ENCODE data around the gene PIGU.

PIGU gene

DNA sequence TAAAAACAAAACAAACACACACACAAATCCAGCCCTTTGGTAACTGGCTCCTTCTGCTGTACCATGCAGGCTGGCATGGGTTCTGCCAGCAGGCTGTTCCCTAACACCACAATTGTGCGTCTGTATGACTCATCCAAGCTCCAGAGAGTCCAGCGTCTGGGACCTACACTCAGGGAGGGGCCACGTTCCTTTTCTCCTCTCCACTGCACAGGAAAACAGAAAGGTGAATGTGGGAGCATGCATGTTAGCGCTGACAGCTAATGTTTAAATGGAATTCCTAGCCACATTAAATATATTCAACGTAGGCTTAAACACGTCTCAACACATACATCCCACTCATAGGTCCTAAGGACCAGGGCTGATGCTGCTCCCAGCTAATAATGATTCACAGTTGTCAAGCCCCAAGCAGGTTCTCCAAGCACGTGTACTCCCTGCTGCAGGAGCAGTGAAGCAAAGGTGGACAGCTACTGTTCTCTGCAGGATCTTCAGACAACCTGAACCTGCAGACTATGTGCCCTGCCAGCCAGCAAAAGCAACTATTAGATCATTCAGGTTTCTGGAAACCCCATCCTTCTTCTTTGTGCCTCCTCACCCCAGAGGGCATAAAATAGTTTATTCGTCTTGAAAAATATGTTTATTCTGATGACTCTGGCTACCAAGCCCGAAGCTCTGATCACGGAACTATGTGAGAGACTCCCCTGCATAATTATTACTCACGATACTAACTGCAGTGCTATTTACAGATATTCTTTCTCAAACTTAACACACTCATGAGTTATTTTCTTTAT, 97.5 kb downstream of the PIGU start:
- DNase-seq (ENCODE audit: low read depth in 3 of 3): no peak

DNA sequence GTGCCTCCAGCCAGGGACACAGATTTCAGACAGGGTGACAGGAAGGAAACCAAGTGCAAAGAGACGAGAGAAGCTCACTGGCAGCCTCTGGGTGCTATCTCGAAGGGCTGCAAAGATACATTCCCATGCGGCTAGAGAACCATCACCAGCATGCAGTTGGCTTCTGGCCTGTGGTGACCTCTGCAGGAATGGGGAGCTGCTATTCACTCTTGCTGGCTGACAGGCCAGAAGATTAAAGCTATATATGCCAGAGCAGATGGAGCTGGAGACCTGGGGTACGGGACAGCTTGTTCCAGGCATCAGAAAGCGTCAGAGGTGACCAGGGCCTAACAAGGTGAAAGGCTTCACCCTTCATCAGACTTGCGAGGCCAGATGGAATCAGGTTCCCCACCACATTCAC, 98.4 kb downstream of the PIGU start:
- no peak for DNase-seq (ENCODE audit: low read depth in 3 of 3)

DNA sequence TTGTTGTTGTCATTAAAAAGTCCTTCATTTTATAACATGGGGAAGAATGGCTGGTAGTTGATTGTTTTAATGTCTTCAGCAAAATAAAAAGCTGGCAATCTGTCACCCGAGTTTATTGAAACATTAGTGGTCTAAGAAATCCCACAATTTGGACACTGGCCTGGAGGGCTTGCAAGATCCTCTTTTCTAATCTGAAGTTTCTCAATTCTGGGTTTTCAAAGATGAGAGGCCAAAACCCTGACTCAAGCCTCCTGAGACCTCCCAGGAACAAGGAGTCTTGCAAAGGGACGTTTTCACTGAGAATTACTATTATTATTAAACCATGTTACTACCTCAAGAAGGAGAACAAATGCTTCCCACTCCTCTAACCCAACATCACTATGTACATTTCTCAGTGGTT, 98.9 kb downstream of the PIGU start:
- DNase-seq (ENCODE audit: low read depth in 3 of 3): no peak

DNA sequence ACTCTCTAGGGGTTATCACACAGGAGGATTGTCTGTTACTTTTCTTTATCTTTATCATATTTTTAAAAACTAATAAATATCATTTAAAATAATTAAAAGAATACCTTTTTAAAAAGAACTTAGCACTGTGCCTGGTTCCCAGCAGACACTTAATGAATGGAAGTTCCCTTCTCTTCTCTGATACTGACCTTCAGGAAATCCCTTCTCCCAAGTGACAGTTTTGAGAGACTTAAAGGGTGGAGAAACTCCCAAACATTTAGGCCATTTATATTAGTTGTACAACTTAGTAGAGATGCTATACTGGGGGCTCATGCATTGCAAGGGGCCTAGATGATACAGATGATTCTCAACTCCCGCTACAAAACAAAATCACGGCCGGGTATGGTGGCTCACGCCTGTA, 99.8 kb downstream of the PIGU start:
- DNase-seq (ENCODE audit: low read depth in 3 of 3): no peak

DNA sequence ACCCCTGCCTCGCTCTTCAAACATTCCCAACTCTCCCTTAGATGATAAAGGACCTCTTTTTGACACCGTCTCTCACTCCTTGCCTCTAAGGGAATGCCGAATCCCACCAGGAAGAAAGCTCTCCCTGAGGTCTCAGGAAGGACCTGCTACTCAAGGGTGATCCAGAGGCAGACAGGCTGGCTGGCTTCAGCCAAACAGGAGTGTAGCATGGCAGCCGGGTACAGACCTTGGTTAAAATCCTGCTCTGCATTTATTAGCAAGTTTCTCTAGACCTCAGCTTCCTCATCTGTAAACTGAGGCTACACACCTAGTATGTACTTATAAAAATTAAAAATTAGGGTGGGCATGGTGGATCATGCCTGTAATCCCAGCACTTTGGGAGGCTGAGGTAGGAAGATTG, 101.1 kb downstream of the PIGU start:
- no peak for DNase-seq (ENCODE audit: low read depth in 3 of 3)

DNA sequence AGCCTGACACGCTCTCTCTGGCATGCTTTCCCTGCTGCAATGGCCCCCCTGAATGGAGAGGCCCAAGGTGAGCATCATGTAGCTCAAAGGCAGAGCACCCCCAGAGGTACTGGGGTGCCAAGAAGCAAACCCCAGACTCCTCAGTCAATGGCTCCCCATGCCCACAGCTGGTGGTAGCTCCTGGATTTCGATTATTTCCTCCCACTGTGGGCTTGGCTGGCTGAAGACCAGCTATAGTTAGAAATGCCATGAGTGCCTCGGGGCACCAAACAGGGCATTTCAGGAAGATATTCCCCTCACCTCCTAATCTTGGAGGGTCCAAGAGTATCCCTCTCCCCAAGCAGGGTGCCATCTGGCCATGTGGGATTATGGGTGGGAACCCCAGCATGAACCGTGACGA, 101.6 kb downstream of the PIGU start:
- no peak for DNase-seq (ENCODE audit: low read depth in 3 of 3)

DNA sequence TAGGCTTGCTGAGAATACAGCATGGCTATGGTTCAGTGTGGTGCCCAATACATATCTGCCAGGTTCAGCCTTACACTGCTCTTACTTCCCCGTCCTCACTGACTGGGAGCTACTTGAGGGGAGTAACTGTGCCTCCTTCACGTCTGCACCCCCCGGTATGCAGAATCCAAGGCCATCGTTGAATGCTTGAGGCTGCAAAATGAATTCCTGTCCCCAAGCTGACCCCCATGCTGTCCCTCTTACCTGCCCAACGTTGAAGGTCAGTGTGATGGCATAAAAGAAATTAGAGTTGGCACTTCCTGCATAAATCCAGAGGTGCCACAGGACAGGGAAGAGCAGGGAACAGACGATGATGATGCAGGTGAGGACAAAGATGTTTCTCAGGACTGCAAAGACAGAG, 102.0 kb downstream of the PIGU start:
- DNase-seq (ENCODE audit: low read depth in 3 of 3): no peak

DNA sequence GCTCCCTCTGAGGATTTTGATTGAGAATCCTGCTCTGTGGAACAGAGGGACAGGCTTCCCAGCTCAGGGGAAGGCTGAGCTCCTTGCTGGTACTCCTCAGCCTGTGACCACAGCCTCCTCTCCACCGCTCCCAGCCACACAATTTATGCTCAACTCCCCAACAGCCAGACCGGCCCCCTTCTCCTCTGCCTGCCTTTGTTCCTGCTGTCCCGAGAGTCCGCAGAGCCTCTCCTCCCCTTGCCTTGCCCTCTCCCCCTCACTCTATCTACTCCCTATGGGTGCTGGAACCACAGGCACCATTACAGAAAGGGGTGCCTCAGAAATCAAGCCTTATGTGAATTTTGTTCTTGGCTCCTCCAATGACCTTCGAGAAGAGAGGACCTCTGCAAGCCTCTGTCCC, 102.5 kb downstream of the PIGU start:
- no peak for DNase-seq (ENCODE audit: low read depth in 3 of 3)

DNA sequence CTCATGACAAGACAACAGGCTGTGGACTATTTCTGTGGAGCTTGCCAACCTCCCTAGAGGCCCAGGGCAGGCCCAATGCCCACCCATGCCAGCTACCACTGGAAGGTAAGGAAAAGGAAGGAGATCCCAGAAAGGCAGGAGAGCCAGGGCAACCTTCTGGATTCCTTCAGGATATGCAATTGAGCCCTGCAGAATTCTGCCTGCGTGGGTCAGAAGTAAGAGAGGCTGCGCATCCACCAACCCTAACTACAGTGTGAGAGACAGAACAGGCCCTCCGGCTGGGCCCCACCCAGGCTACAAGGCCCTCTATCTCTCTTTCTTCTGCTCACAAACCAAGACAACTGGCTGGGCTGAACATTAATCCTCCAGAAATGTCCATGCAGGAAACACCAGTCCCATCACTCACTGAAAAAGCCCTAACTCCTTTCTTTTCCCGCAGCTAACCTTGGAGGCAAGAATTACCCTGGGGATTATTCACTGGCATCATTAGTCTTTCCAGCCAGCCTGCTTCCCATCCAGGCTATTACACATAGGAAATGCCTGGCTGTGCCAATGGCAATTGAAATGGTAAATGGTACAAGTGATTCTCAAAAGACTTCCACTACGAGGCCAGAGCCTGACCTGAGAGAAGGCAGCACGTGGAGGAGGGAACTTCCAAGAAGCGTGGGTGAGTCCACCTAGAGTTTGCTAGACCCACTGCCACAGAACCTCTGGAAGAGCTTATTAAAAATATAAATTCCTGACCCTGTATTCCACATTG, 103.2 kb downstream of the PIGU start:
- no peak for DNase-seq (ENCODE audit: low read depth in 3 of 3)

DNA sequence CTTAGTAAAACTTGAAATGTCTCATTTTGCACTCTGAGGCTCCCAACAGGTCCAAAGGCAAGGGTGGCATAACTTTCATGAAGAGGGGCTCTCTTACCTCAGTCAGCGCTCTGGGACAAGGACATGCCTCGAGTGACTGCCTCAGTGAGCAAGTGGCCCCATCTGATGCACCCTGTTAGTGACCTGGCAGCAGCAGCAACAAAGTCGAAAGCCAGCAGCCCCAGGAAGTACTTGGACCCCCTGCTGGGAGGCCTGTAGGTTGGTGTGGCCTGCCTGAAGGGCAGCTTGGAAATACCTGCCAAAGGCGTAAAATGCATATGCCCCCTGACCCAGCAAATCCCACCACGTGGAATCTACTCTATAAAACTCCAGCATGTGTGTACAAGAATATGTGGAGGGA, 105.1 kb downstream of the PIGU start:
- no peak for DNase-seq (ENCODE audit: low read depth in 3 of 3)

DNA sequence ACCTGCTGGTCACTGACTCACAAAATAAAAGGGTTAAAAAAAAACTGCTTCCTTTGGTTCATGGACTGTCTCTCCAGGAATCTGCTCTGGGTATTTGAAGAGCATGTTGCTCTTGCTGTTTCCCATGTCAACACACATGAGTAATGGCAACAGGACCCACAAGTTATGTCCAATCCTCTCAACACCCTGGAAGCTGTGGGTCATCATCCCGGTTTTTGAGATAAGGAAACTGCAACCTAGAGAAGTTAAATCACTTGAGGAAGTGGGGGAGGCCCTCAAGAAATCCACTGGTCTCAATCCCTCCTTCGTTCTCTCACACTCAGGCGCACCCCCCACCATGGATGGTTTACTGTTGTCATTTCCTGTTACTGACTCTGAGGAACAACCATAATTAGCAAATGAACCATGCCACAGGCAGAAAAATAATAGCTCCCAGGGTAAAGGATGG, 106.0 kb downstream of the PIGU start:
- no peak for DNase-seq (ENCODE audit: low read depth in 3 of 3)

DNA sequence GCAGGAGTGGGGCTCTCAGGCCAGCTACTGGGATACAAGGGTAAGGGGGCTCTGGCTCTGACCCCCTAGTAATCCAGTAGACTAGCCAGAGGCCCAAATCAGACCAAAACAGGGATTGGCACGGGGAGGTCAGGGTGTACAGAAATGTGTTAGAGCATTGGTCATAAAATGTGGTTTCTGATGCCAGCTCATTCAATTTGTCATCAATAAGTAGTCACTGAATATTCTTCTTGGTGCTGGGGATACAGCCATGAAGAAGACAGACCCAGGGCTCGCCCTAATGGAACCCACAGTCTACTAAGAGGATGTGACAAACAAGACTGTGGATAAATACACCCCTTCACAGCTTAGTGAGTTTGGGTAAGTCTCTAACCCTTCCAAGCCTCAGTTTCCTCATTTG, 107.3 kb downstream of the PIGU start:
- DNase-seq (ENCODE audit: low read depth in 3 of 3): no peak

DNA sequence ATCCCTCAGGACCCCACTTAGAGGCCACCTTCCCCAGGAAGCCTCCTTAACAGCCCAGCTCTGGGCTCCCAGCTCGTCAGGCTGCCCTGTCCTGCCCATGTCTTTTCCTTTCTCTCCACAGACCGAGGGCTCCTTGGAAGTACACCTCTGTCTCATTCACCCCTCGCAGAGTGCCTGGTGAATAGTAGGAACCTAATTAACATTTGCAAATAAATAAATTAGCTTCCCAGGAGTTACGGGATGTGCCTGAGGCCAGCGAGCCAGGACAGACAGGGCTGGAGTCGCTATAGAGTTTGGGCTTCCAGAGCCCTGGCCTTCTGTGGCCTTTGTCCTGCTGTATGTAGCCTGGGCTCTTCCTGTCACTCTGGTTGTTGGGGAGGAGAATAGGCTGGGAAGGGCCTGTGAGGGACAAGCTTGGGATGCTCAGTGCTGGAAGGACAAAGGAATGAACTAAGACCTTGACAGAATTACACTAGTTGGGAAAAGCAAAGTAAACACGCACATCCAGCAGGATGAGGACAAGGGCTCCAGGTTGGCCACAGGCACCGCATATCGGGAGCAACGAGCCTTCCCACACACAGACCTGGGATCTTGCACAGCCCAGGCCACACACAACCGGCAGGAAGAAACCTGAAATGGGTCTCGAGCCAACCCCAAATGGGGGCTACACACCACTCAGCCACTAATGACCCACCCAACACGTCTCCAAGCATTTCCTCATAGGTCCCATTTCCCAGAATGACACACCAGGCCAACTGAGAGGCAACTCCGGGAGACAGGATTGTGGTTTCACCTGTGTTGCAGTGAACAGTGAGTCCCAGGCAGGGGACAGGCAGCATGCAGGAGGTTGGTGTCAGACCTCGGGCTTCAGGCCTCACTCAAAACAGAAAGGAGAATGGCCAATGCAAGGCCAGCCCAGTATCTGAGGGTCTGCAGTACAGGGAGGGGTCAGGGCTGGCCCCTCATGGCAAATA, 108.7 kb downstream of the PIGU start:
- DNase-seq (ENCODE audit: low read depth in 3 of 3): no peak

DNA sequence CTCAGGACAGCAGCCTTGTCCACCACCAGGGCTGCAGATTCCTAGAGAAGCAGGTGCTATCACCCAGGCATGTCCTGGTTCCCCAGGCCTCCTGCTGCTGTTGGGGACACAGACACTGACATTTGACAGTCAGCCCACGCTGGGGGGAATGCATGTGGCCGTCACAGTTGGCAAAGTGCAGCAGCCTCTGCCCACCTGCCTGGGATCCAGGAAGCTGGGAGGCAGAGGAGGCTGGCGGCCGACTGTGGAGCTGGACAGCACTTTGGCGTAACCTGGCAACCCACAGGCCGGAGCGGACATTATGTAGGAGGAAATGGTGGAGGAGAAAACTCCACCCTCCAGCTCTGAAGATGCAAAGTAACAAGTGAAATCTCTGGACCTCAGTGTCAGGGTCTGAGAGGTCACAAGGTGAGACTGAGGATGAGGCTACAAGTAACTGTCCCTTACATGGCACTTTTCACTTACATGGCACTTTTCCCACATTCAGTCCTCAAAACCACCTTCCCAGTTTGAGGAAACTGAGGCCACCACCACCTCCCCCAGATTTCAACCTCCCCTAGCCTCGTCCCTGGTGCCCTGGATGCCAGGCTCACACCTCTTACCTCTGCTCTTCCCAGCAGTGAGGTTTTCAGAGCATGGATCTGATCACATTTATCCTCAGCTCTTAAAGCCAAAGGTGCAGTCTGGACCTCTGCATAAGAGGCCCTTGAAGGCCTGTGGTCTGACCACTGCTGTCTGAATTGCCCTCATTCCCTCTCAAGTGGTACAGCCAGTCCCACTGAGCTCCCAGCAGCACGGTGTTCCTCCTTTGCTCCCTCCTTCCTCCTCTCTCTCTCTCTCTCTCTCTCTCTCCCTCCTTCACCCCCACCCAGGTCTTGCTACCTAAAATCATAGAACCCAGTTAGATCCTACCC, 109.7 kb downstream of the PIGU start:
- DNase-seq (ENCODE audit: low read depth in 3 of 3): no peak

DNA sequence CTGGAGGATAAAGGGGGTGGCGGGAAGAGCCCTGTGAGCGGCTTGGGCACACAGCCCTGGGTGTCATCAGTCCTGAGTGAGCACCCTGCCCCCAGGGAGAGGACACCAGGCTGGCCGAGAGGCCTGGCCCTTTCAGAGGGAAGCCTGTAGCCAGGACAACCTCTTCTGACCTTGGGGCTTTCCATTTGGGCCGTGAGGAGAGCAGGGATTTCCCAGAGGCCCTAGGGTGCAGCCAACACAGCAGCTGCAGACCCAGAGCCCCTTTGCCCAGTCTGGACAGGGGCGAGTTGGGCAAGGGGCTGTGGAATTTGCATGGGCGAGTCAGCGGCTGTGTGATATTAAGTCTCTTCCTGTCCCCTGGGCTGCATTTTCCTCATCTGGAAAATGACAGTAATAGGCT, 112.1 kb downstream of the PIGU start:
- DNase-seq (ENCODE audit: low read depth in 3 of 3): no peak

DNA sequence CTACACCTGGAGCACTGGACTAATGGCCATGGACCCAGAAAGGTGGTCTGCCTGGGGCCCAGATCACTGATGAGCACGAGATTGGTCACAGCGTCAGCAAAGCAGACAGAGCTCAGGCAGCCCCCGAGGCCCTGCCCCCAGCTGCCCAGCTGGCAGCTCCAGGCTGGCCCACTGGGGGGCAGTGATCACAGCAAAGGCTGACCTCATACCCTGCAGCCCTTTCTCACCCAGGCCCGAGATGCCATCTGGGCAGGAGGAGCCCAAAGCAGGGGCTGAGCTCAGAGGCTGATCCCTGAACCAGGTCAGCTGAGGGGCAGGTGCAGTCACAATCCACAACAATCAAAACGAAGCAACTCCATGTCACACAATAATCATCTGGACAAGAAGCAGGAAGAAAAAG, 114.3 kb downstream of the PIGU start:
- no peak for DNase-seq (ENCODE audit: low read depth in 3 of 3)

DNA sequence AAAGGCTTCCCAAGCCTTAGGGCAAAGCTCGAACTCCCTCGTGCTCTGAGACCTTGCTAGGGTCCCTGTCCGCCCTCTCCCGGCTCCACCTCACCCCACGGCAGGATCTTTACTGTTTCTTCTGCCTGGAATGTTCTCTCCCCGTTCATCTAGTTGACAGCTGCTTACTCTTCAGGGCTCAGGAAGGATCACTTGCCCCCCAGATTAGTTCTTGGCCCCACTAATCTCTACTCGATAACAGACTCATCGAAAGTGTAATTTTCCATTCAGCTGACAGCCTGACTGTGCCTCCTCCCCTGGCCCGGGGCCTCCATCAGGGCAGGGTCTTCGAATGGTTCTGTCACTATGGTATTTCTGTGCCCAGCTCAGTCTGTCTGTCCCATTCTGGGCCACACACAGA, 115.2 kb downstream of the PIGU start:
- no peak for DNase-seq (ENCODE audit: low read depth in 3 of 3)

DNA sequence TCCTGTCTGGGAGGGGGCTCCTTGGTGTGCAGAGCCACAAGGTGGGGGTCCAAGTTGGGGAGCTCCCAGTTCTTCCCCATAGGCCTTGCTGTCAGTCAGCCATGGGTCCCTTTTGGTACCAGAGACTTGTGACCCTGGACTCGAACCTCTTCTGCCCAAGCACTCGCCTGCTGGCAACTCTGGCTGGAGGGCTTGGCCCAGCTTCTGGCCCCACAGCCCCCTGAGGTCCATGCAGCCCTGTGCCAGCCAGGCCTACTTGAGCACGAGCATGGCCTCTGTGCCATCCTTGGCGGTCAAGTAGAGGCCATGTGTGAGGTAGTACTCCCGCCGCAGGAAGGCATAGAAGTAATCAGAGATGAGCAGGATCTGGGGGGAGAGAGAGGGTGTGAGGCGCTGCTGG, 116.3 kb downstream of the PIGU start:
- DNase-seq (ENCODE audit: low read depth in 3 of 3): no peak

DNA sequence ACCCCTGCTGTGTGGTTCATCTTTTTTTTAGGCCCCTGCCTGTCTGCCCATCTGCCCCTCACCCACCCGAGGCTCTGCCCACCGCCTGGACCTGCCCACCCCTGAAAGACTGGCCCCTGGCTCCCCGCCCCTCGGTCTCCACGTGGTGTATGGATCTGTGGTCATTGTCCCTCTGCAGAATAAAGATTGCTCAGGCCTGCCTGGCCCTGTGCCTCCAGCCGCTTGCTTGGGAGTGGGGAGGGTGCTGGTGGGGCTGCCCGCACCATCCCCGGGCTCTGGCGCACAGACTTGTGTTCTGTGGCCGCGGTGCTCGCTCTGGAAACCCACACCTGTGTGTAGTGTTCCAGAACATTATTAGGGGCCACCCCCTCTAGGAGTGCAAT, 116.8 kb downstream of the PIGU start:
- no peak for DNase-seq (ENCODE audit: low read depth in 3 of 3)

DNA sequence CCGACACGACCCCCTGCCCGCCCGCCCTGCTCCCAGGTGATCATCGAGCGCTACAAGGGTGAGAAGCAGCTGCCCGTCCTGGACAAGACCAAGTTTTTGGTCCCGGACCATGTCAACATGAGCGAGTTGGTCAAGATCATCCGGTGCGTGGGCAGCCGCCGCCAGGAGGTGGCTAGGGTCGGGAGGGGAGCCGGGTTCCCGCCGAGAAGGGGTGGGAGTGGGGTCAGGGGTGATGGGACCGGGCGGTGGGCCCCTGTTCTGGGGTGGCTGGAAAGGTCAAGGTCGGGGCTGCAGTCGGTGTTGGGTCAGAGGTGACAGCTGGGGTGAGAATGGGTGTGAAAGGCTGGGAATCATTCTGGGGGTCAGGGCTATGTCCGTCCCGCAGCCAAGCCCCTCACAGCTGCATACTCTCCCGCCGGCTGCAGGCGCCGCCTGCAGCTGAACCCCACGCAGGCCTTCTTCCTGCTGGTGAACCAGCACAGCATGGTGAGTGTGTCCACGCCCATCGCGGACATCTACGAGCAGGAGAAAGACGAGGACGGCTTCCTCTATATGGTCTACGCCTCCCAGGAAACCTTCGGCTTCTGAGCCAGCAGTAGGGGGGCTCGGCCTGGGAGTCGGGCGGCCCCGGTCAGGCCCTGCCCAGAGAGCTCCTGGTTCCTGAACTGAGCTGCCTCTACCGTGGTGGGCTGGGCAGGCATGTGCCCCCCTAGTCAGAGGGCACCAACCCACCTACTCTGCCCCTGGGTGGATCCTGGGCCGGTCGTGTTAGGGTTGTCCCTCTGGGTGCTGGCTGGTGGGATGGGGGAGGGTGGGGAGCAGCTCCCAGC, 117.4 kb downstream of the PIGU start:
- no peak for DNase-seq (ENCODE audit: low read depth in 3 of 3)

Measured in stimulated activated CD4-positive, alpha-beta T cell treated with anti-CD3 and anti-CD28 coated beads, TNF-alpha, amount 100 ng/mL, for 48 hours (primary cell).